Lower leg skin (tissue), 3 donors: Measurements from ENCODE around the gene DAB1.

ENCODE experiments used
- POLR2A ChIP-seq, 2 donors: fragments of 450-650 bp; IDR thresholded peaks; one replicate each; pipeline ENCODE4 v1.6.1; 2016 to 2017; ENCODE audit warnings: antibody characterized with exemption in 2 of 2, mild to moderate bottlenecking in 1 of 2, moderate library complexity in 1 of 2
- TF ChIP-seq, protein P1 (sequence below), 3 donors: fragments of 450-650 bp; IDR thresholded peaks; one replicate each; pipeline ENCODE4 v1.5.1; 2016; ENCODE audit warnings: antibody characterized with exemption in 3 of 3, mild to moderate bottlenecking in 3 of 3, moderate library complexity in 2 of 3

DNA sequence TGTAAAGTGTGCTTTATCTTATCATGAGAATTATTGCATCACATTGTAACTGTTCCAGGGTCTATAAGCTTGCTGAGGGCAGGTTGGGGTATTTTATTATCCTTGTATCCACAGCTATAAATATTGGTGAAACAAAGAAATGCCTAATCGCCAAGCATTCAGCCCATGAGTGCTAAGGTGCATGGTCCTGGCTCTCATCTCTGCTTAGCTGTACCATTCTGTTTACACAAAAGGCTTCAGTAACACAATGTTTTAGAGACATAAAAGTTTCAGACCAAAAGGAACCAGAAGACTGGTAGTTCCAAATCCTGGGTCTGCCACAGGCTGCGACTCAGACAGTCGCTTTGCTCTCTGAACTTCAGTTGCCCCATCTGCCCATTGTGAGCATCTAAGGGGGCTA lies 358.4 kb downstream of the DAB1 start:
- TF ChIP-seq, protein P1, sequence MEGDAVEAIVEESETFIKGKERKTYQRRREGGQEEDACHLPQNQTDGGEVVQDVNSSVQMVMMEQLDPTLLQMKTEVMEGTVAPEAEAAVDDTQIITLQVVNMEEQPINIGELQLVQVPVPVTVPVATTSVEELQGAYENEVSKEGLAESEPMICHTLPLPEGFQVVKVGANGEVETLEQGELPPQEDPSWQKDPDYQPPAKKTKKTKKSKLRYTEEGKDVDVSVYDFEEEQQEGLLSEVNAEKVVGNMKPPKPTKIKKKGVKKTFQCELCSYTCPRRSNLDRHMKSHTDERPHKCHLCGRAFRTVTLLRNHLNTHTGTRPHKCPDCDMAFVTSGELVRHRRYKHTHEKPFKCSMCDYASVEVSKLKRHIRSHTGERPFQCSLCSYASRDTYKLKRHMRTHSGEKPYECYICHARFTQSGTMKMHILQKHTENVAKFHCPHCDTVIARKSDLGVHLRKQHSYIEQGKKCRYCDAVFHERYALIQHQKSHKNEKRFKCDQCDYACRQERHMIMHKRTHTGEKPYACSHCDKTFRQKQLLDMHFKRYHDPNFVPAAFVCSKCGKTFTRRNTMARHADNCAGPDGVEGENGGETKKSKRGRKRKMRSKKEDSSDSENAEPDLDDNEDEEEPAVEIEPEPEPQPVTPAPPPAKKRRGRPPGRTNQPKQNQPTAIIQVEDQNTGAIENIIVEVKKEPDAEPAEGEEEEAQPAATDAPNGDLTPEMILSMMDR (IDR thresholded peaks at IDR 0.05) = no peak
- no peak for TF ChIP-seq POLR2A (IDR thresholded peaks at IDR 0.05)
